Activated naive CD8-positive, alpha-beta T cell treated with anti-CD3 and anti-CD28 coated beads for 36 hours (primary cell): ENCODE data around the gene LMF1. TPM values are rescaled to one million over a fixed set of nuclear protein-coding genes. Genes with fewer than 3 reads are reported as not detected.

Source experiments
- DNase-seq: peaks from one replicate; pipeline ENCODE4 v3.0.0; 2021
- H3K27ac Mint-ChIP-seq: one replicate; pipeline ENCODE4 v1.8.0; 2022; ENCODE audit warnings: mild to moderate bottlenecking, moderate library complexity, mixed read lengths
- H3K27me3 Mint-ChIP-seq: one replicate; pipeline ENCODE4 v1.8.0; 2022; ENCODE audit warnings: mild to moderate bottlenecking, mixed read lengths
- H3K36me3 Mint-ChIP-seq: one replicate; pipeline ENCODE4 v1.8.0; 2021; ENCODE audit warnings: mild to moderate bottlenecking, mixed read lengths
- H3K4me1 Mint-ChIP-seq: one replicate; pipeline ENCODE4 v1.8.0; 2021; ENCODE audit warnings: mixed read lengths
- H3K4me3 Mint-ChIP-seq: one replicate; pipeline ENCODE4 v1.8.0; 2022; ENCODE audit warnings: mild to moderate bottlenecking, moderate library complexity, mixed read lengths
- H3K9me3 Mint-ChIP-seq: one replicate; pipeline ENCODE4 v1.8.0; 2022; ENCODE audit warnings: mixed read lengths
- total RNA-seq, 2 experiments: library from RNA; stranded (reverse); gene quantifications; one replicate each; pipeline ENCODE4 v1.2.3, GENCODE V29; 2021

Gene LMF1
- total RNA-seq, 2 experiments from 2014 or later = 7.0 to 8.1 TPM

- no peak for DNase-seq
- no peaks in the 10 kb centered on the region for H3K4me1 Mint-ChIP-seq
- no peak overlapping the region for H3K4me3 Mint-ChIP-seq
- H3K27me3 Mint-ChIP-seq = no peaks in the 10 kb centered on the region
- peaks cover 10% of the 10 kb centered on the region for H3K36me3 Mint-ChIP-seq
- H3K27ac Mint-ChIP-seq = no peak overlapping the region
- peaks cover 1% of the 10 kb centered on the region for H3K9me3 Mint-ChIP-seq
Measured at GRCh38 chr16:901715-902601, 68.8 kb downstream of the LMF1 start.

DNA sequence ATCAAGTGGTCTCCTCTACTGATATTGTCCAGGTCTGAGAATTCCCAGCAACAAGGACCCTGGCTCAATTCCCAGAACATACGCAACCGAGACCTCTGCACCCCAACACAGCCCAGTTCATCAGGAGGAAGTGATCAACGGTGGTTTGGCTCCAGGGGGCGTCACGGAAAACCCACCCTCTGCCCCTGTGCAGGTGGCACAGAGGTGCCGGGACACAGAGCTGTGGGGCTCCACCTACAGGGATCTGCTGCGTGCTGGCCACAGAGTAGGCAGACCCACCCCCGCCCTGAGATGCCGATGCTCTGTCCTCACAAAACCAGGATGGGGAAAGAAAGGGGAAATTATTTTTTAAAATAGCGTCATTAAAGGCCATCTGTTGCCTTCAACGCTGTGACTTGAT lies 69.6 kb downstream of the LMF1 start:
- Mint-ChIP-seq H3K4me1 (no peaks in the 10 kb centered on the region), H3K9me3 (no peaks in the 10 kb centered on the region), H3K27ac (no peak overlapping the region)

GRCh38 chr16:900211-900610 lies 70.6 kb downstream of the LMF1 start:
- no peaks in the 10 kb centered on the region for H3K4me1 Mint-ChIP-seq
- H3K36me3 Mint-ChIP-seq = peaks cover 2% of the 10 kb centered on the region
- no peak overlapping the region for H3K27ac Mint-ChIP-seq
- DNase-seq = no peak
- H3K9me3 Mint-ChIP-seq = no peaks in the 10 kb centered on the region
- H3K4me3 Mint-ChIP-seq = no peak overlapping the region
- no peaks in the 10 kb centered on the region for H3K27me3 Mint-ChIP-seq

More for the DNA sequence above, 69.6 kb downstream of the LMF1 start:
- DNase-seq = no peak
- H3K4me3 Mint-ChIP-seq = no peak overlapping the region
- peaks cover 6% of the 10 kb centered on the region for H3K36me3 Mint-ChIP-seq
- no peaks in the 10 kb centered on the region for H3K27me3 Mint-ChIP-seq

DNA sequence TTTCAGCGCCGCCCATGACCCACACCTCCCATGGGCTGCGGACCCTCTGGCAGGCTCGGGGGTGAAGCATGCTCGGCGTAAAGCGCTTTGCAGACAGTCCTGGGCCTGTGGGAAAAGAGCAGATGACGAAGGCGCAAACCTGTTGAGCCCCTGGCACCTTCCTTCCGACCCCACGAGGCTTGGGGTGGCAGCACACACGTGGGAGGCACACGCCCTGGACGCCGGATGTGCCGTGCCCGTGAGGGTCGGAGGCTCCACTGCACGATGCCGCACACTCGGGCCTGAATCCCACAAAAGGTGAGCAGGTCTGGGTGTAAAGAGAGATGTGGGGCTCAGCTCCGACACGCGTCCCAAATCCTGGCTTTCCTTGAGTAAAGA lies 71.1 kb downstream of the LMF1 start:
- Mint-ChIP-seq H3K27me3 (no peaks in the 10 kb centered on the region), H3K27ac (no peak overlapping the region), H3K4me3 (no peak overlapping the region), H3K4me1 (no peaks in the 10 kb centered on the region), H3K36me3 (no peaks in the 10 kb centered on the region), H3K9me3 (no peaks in the 10 kb centered on the region)
- DNase-seq = no peak

DNA sequence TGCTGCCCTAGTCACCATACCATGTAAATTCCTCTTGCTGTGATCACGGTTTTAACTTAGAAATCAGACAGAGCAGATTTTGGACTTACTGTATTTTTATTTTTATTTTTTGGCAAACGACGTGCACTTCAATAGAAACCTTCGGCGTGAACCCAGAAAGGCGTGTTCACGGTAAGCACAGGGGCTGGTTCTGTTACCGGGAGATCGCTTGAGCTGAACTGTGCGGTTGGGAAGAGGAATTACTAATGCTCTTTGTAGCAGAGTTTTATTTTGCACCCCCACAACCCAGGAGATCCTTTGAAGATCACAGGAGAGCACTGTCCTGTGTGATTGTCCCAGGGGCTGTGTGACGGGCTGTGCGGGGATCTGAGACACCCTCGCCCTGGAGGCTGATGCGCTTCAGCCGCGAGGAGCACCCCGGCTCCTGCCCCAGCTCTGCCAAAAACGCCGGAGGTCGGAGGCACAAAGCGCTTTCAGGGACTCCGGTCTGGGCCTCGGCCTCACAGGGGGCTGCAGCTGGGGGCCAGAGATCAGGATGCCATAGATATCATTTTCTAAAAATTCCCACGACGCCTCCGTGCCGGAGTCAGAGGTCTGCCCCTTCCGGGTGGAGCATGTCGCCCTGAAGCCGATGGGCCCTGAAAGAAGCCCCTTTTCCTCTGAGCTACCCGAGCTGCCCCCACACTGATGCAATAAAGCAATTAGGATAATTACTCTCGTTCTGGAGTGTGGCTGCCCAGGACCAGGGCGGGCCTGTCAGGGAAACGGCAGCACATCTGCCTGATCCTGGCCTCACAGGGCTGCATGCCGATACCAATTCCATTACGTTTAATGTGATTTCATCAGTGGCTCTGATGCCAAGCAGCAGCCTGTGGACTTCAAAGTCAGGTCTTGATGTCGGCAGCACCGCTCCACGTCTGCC lies 71.8 kb downstream of the LMF1 start:
- Mint-ChIP-seq H3K36me3 (no peaks in the 10 kb centered on the region), H3K27ac (no peak overlapping the region), H3K9me3 (no peaks in the 10 kb centered on the region), H3K4me3 (no peak overlapping the region), H3K4me1 (no peaks in the 10 kb centered on the region), H3K27me3 (no peaks in the 10 kb centered on the region)
- no peak for DNase-seq

DNA sequence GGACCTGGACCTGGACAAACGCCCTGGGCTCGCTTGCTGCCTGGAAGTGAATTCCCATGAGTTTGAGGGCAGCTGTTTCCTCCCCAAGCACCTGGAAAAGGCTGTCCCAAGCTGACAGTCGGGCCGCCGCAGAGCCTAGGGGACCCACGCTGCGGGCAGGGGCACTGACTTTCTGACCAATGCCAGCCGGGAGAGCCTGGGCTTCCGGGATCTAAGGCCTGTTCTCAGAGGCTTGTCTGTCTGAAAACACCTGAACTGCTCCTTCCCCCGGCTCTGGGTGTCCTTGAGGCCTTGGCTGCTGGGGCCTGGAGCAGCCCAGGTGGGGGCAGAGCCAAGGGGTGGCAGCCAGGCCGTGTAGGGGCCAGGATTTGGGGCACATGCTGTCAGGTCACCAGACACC lies 72.6 kb downstream of the LMF1 start:
- Mint-ChIP-seq H3K4me3 (no peak overlapping the region), H3K36me3 (no peaks in the 10 kb centered on the region), H3K4me1 (no peaks in the 10 kb centered on the region), H3K9me3 (no peaks in the 10 kb centered on the region), H3K27ac (no peak overlapping the region), H3K27me3 (no peaks in the 10 kb centered on the region)
- no peak for DNase-seq

GRCh38 chr16:897701-898100 lies 73.1 kb downstream of the LMF1 start:
- Mint-ChIP-seq H3K36me3 (no peaks in the 10 kb centered on the region), H3K4me3 (no peak overlapping the region)

GRCh38 chr16:897200-897543 lies 73.6 kb downstream of the LMF1 start:
- no peaks in the 10 kb centered on the region for H3K4me1 Mint-ChIP-seq
- H3K36me3 Mint-ChIP-seq = no peaks in the 10 kb centered on the region
- H3K4me3 Mint-ChIP-seq = no peak overlapping the region
- no peaks in the 10 kb centered on the region for H3K9me3 Mint-ChIP-seq
- H3K27ac Mint-ChIP-seq = no peak overlapping the region
- no peak for DNase-seq
- H3K27me3 Mint-ChIP-seq = no peaks in the 10 kb centered on the region

More at GRCh38 chr16:897701-898100, 73.1 kb downstream of the LMF1 start:
- H3K9me3 Mint-ChIP-seq = no peaks in the 10 kb centered on the region
- DNase-seq = no peak
- H3K27me3 Mint-ChIP-seq = no peaks in the 10 kb centered on the region
- H3K27ac Mint-ChIP-seq = no peak overlapping the region
- no peaks in the 10 kb centered on the region for H3K4me1 Mint-ChIP-seq

DNA sequence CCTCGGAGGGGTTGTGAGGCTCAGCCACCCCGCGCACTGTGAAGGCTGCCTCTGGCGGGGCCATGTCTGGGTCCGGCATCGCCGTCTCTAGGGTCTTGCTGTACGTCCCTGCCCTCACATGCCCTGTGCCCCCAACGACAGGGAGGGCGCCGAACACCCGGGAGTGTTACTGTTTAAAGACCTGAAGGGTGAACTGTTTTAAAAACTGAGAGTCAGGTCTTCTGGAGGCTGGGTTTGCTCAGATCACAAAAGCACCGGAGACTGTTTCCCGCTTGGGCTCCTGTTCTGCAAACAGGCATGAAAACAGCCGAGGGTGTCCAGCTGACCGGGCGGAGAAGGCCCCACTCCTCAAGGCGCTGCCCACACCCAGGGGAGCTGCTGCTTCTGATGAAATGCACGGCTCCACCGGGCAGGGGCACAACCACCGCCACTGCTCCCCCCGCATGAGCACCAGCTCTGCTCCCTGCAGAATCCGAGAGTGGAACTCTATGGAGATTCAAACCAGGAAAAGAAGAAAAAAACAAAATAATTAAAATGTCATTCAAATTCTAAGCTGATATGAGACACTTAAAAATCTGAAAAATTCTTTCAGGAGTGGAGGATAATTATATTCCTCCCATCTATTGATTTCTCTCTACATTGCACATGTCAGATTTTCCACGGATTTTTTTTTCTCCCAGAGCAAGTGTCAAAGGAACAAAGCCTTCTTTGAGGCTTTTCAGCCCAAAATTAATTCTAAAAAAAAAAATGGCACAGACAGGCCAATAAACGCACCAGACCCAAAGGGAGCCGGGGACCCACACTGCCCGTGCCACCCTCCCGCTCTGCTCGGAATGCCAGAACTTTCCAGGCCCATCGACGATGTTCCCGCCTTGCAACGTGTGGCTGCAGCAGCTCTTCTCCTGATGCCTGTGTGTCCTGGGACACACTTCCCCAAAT lies 74.3 kb downstream of the LMF1 start:
- no peaks in the 10 kb centered on the region for H3K4me1 Mint-ChIP-seq
- H3K36me3 Mint-ChIP-seq = no peaks in the 10 kb centered on the region
- DNase-seq = no peak
- no peaks in the 10 kb centered on the region for H3K9me3 Mint-ChIP-seq
- no peaks in the 10 kb centered on the region for H3K27me3 Mint-ChIP-seq
- H3K27ac Mint-ChIP-seq = no peak overlapping the region
- H3K4me3 Mint-ChIP-seq = no peak overlapping the region

DNA sequence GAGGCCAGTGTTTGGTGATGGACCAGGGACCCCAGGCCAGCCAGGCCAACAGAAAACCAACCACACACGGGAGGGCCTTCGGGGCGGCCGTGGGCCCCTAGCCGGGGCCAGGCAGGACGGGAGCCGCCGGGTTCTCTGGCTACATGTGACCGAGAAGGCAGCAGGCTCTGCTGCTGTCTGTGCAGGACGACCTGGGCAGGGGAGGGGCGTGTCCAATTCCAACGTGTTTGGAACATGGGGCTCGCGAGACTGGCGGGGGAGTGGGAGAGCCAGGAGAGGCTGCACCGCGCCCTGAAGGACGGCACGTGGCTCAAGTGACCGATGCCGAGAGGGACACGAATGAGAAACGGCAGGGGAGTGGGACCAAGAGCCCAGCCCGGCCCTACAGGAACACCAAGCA lies 75.4 kb downstream of the LMF1 start:
- Mint-ChIP-seq H3K27ac (no peak overlapping the region), H3K9me3 (no peaks in the 10 kb centered on the region), H3K4me3 (no peak overlapping the region), H3K4me1 (no peaks in the 10 kb centered on the region), H3K27me3 (no peaks in the 10 kb centered on the region), H3K36me3 (no peaks in the 10 kb centered on the region)
- DNase-seq = no peak

GRCh38 chr16:894841-895240 lies 75.9 kb downstream of the LMF1 start:
- H3K27me3 Mint-ChIP-seq = no peaks in the 10 kb centered on the region
- no peak overlapping the region for H3K4me3 Mint-ChIP-seq
- no peaks in the 10 kb centered on the region for H3K4me1 Mint-ChIP-seq
- DNase-seq = no peak
- H3K27ac Mint-ChIP-seq = no peak overlapping the region
- no peaks in the 10 kb centered on the region for H3K9me3 Mint-ChIP-seq
- H3K36me3 Mint-ChIP-seq = no peaks in the 10 kb centered on the region

DNA sequence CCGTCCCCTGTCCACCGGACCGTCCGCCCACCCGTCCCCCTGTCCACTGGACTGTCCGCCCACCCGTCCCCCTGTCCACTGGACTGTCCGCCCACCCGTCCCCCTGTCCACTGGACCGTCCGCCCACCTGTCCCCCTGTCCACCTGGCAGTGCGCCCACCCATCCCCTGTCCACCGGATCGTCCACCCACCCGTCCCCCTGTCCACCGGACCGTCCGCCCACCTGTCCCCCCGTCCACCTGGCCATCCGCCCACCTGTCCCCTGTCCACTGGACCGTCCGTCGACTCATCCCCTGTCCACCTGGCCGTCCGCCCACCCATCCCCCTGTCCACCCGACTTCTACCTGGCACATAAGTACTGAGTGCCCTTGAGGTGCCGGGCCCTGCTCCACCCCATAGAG lies 76.6 kb downstream of the LMF1 start:
- H3K4me3 Mint-ChIP-seq = no peak overlapping the region
- no peaks in the 10 kb centered on the region for H3K36me3 Mint-ChIP-seq
- no peaks in the 10 kb centered on the region for H3K4me1 Mint-ChIP-seq
- no peaks in the 10 kb centered on the region for H3K9me3 Mint-ChIP-seq
- H3K27ac Mint-ChIP-seq = no peak overlapping the region
- DNase-seq = no peak
- H3K27me3 Mint-ChIP-seq = no peaks in the 10 kb centered on the region

GRCh38 chr16:893360-893759 lies 77.4 kb downstream of the LMF1 start:
- no peak overlapping the region for H3K27ac Mint-ChIP-seq
- no peaks in the 10 kb centered on the region for H3K9me3 Mint-ChIP-seq
- no peaks in the 10 kb centered on the region for H3K4me1 Mint-ChIP-seq
- H3K27me3 Mint-ChIP-seq = no peaks in the 10 kb centered on the region
- DNase-seq = no peak
- H3K4me3 Mint-ChIP-seq = no peak overlapping the region
- no peaks in the 10 kb centered on the region for H3K36me3 Mint-ChIP-seq

- Mint-ChIP-seq H3K4me1 (no peaks in the 10 kb centered on the region), H3K4me3 (no peak overlapping the region), H3K36me3 (no peaks in the 10 kb centered on the region), H3K27me3 (no peaks in the 10 kb centered on the region), H3K27ac (no peak overlapping the region), H3K9me3 (no peaks in the 10 kb centered on the region)
- DNase-seq = no peak
Measured at GRCh38 chr16:892536-893255, 78.1 kb downstream of the LMF1 start.
